Colonic mucosa (tissue), 4 donors: Measurements from ENCODE around the gene TFE3. TPM values are rescaled to one million over a fixed set of nuclear protein-coding genes. Genes with fewer than 3 reads are reported as not detected.

Experiments used
- DNase-seq: peaks from one replicate; pipeline ENCODE4 v3.0.0-alpha.2; 2020
- H3K27ac ChIP-seq: fragments of 200-600 bp; one replicate; pipeline ENCODE4 v1.8.0; 2021
- H3K27me3 ChIP-seq: fragments of 200-600 bp; one replicate; pipeline ENCODE4 v1.8.0; 2021
- H3K36me3 ChIP-seq: fragments of 200-600 bp; one replicate; pipeline ENCODE4 v1.8.0; 2021
- H3K4me1 ChIP-seq: fragments of 200-600 bp; one replicate; pipeline ENCODE4 v1.8.0; 2021; ENCODE audit warnings: mild to moderate bottlenecking
- H3K4me3 ChIP-seq: fragments of 200-600 bp; one replicate; pipeline ENCODE4 v1.8.0; 2021
- H3K9ac ChIP-seq, 2 donors: one replicate each; pipeline ENCODE4 v1.7.0; 2013; ENCODE audit warnings: control low read depth in 2 of 2, low read depth in 2 of 2, low read length in 2 of 2
- H3K9me3 ChIP-seq: fragments of 200-600 bp; one replicate; pipeline ENCODE4 v1.8.0; 2021
- intact Hi-C: fragments of 100-400 bp; cut with DNase I; formaldehyde crosslinking; loops from one replicate; pipeline ENCODE4 v1.14.1; 2022
- total RNA-seq, 2 donors: library from RNA; stranded (reverse); fragmentation: NEBNext Ultra II Directional in 1 of 2; extraction: Animal tissue kit (Norgen Biotek cat#: 25700) in 1 of 2; gene quantifications; one replicate each; pipeline ENCODE4 v1.2.1, GENCODE V29; 2021
- TF ChIP-seq, protein P1 (sequence below): fragments of 200-600 bp; IDR thresholded peaks from one replicate; pipeline ENCODE4 v1.8.0; 2022; ENCODE audit warnings: antibody characterized with exemption, mild to moderate bottlenecking
- donor health status: healthy.
- donor health status: DM: no; HTN: no; CAD: no.
- donor health status: DM: no; HTN: no; CAD: no.

Gene TFE3
- total RNA-seq, 2 donors from 2014 or later, result 22.4 to 28.5 TPM

DNA sequence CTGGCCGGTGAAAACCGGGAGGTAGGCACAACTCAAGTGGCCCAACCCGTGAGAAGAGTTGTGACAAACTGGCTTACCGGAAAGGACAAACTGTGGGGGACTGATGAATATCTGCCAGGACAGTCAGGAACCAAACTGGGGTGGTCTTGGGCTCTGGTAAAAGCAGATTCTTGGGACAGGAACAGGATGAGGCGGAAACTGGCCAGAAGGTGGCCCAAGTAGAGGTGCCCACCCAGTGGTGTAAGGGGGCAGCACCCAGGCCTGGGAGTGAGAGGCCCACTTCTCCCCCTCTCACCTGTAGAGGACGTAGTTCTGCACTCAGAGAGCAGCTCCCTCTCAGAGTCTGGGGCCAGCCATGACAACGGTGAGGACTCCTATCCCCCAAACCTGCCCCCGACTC is 21.6 kb upstream of the TFE3 start:
- intact Hi-C loops, result no loop called here

DNA sequence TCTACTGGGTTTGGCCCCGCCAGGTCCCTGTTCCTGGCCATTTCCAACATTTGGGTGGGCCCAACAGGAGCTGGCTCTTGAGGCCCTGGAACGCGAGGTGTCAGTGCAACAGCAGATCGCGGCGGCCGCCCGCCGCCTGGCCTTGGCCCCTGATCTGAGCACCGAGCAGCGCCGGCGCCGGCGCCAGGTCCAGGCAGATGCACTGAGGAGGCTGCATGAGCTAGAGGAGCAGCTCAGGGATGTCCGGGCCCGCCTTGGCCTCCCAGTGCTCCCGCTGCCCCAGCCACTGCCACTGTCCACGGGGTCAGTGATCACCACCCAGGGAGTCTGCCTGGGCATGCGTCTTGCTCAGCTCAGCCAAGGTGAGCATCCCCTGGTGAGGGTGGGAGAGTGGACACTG is 21.1 kb upstream of the TFE3 start:
- intact Hi-C loops, result no loop called here
- Histone ChIP-seq H3K9ac (no peak overlapping the region), H3K27me3 (no peaks in the 10 kb centered on the region), H3K36me3 (no peaks in the 10 kb centered on the region), H3K9me3 (no peaks in the 10 kb centered on the region), H3K4me3 (no peak overlapping the region), H3K4me1 (no peaks in the 10 kb centered on the region), H3K27ac (no peak overlapping the region)
- TF ChIP-seq, protein P1, sequence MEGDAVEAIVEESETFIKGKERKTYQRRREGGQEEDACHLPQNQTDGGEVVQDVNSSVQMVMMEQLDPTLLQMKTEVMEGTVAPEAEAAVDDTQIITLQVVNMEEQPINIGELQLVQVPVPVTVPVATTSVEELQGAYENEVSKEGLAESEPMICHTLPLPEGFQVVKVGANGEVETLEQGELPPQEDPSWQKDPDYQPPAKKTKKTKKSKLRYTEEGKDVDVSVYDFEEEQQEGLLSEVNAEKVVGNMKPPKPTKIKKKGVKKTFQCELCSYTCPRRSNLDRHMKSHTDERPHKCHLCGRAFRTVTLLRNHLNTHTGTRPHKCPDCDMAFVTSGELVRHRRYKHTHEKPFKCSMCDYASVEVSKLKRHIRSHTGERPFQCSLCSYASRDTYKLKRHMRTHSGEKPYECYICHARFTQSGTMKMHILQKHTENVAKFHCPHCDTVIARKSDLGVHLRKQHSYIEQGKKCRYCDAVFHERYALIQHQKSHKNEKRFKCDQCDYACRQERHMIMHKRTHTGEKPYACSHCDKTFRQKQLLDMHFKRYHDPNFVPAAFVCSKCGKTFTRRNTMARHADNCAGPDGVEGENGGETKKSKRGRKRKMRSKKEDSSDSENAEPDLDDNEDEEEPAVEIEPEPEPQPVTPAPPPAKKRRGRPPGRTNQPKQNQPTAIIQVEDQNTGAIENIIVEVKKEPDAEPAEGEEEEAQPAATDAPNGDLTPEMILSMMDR, result no peak
- no peak for DNase-seq

More for the DNA sequence above, 21.6 kb upstream of the TFE3 start:
- H3K36me3 ChIP-seq, result no peaks in the 10 kb centered on the region
- no peak for DNase-seq
- H3K4me3 ChIP-seq, result no peak overlapping the region
- no peaks in the 10 kb centered on the region for H3K9me3 ChIP-seq
- no peaks in the 10 kb centered on the region for H3K27me3 ChIP-seq
- no peaks in the 10 kb centered on the region for H3K4me1 ChIP-seq
- H3K9ac ChIP-seq, result no peak overlapping the region
- H3K27ac ChIP-seq, result no peak overlapping the region
- TF ChIP-seq, protein P1, result no peak

DNA sequence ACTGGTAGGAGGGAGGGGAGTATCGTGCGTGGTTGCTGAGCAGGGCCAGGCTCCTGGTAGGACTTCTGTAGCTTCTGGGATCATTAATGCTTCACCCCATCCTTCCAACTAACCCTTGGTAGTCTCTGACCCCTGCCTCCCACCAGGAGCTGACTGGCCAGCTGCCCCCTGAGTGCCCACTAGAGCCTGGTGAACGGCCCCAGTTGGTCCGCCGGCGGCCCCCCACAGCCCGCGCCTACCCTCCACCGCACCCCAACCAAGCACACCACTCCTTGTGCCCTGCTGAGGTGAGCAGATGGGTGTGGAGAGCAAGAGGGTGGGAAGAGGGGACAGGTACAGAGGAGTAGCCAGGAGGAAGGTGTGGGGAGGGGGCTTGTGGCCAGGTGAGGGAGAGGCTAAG is 20.6 kb upstream of the TFE3 start:
- TF ChIP-seq, protein P1, result no peak
- DNase-seq, result no peak
- Histone ChIP-seq H3K4me3 (no peak overlapping the region), H3K36me3 (no peaks in the 10 kb centered on the region), H3K9ac (no peak overlapping the region), H3K9me3 (no peaks in the 10 kb centered on the region), H3K4me1 (no peaks in the 10 kb centered on the region), H3K27me3 (no peaks in the 10 kb centered on the region), H3K27ac (no peak overlapping the region)
- intact Hi-C loops, result no loop called here

DNA sequence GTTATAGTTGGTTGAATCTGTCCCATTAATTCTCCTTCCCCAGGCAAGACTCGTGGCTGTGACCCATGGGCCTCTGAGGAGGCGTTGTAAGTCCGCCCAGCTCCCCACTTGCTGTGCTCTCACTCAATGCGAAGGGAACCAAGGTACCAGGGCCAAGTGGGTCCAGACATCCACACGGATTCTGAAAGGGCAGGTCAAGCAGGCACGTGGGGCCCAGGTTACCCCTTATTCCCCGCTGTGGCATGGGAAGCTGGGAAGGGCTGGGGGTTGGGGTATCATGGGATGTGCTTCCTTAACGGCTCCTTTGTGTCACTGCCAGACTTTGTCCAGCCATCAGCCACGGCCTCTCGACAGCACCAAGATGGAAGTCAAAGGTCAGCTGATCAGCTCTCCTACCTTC is 18.8 kb upstream of the TFE3 start:
- Histone ChIP-seq H3K4me3 (no peak overlapping the region), H3K27ac (no peak overlapping the region), H3K9ac (no peak overlapping the region), H3K9me3 (no peaks in the 10 kb centered on the region), H3K36me3 (no peaks in the 10 kb centered on the region), H3K27me3 (no peaks in the 10 kb centered on the region), H3K4me1 (no peaks in the 10 kb centered on the region)
- TF ChIP-seq, protein P1, result no peak
- intact Hi-C loops, result no loop called here
- no peak for DNase-seq

DNA sequence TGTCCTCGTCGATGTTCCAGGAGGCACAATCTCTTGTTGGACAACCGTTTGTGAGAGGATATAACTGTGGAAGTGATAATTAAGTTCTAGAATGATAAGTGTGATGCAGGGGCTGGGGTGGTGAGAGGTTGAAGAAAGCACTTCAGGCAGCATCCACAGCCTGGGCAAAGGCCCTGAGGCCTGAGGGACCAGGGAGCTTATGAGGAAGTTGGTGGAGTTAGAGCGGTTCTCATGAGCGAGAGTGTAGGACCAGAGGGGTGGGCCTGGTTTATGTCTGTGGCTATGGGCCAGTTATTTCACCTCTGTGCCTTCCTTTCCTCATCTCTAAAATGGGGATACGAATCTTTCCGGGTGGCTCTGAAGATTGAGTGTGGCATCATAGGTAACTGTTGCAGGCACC is 18.3 kb upstream of the TFE3 start:
- no peak overlapping the region for H3K4me3 ChIP-seq
- TF ChIP-seq, protein P1, result no peak
- no peak overlapping the region for H3K9ac ChIP-seq
- intact Hi-C loops, result no loop called here
- DNase-seq, result no peak
- no peaks in the 10 kb centered on the region for H3K36me3 ChIP-seq
- H3K4me1 ChIP-seq, result no peaks in the 10 kb centered on the region
- no peak overlapping the region for H3K27ac ChIP-seq
- H3K9me3 ChIP-seq, result no peaks in the 10 kb centered on the region
- no peaks in the 10 kb centered on the region for H3K27me3 ChIP-seq

DNA sequence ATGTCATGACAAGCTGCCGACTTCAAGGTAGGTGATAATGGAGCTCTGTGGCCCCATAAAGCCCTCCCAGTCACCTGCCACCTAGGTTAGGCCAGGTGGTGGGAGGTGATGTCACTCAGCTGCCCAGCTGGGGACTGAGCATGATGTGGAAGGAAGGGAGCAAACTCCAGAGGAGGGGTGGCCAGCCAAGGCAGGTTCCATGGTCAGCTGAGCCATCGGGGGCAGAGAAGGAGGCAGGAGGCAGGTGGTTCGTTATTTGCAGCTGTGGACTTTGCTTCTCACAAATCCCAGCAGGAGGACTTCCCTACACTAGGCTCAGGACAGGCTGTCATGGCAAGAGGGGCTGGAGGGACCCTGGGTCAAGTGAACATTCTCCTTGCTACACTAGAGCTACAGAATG is 17.8 kb upstream of the TFE3 start:
- no peaks in the 10 kb centered on the region for H3K27me3 ChIP-seq
- intact Hi-C loops, result no loop called here
- H3K27ac ChIP-seq, result no peak overlapping the region
- no peak overlapping the region for H3K4me3 ChIP-seq
- TF ChIP-seq, protein P1, result no peak
- no peak overlapping the region for H3K9ac ChIP-seq
- H3K9me3 ChIP-seq, result no peaks in the 10 kb centered on the region
- H3K4me1 ChIP-seq, result no peaks in the 10 kb centered on the region
- H3K36me3 ChIP-seq, result no peaks in the 10 kb centered on the region
- no peak for DNase-seq
